Epithelial cell of esophagus (primary cell): ENCODE measurements around the gene FSHR.

Experiments
- DNase-seq: peaks from one replicate; pipeline ENCODE4 v3.0.0; 2010; ENCODE audit warnings: low read depth
- H3K4me3 ChIP-seq: 2 replicates; pipeline ENCODE4 v1.5.1; 2011; ENCODE audit warnings: mild to moderate bottlenecking, low read length, control low read depth
- CTCF ChIP-seq: IDR thresholded peaks from 2 replicates; pipeline ENCODE4 v1.5.1; 2011; ENCODE audit warnings: low read depth, mild to moderate bottlenecking, low read length, control low read depth, inconsistent platforms; ENCODE audit not compliant: insufficient read depth; ENCODE audit errors: missing control alignments

FSHR gene

GRCh38 chr2:49154140-49154539 lies at the start of gene FSHR:
Gene FSHR, minus strand, starts transcription at chr2:49154515. Its CDS starts 98 bp downstream, at chr2:49154417.
- no peak for TF ChIP-seq CTCF
- DNase-seq: no peak
- no peak within 1 kb of the TSS for H3K4me3 ChIP-seq

GRCh38 chr2:49199266-49199665 lies 45.0 kb upstream of the FSHR start:
- DNase-seq: no peak
- no peak overlapping the region for H3K4me3 ChIP-seq
- TF ChIP-seq CTCF: no peak

GRCh38 chr2:49194701-49195100 lies 40.4 kb upstream of the FSHR start:
- no peak for DNase-seq
- H3K4me3 ChIP-seq: no peak overlapping the region
- TF ChIP-seq CTCF: no peak

GRCh38 chr2:49192036-49192435 lies 37.7 kb upstream of the FSHR start:
- no peak overlapping the region for H3K4me3 ChIP-seq
- no peak for DNase-seq
- no peak for TF ChIP-seq CTCF

- TF ChIP-seq CTCF: no peak
- no peak for DNase-seq
These were observed 35.4 kb upstream of the FSHR start for GRCh38 chr2:49189512-49190225.

GRCh38 chr2:49186050-49186648 lies 31.8 kb upstream of the FSHR start:
- no peak overlapping the region for H3K4me3 ChIP-seq
- no peak for TF ChIP-seq CTCF
- DNase-seq: no peak

More at GRCh38 chr2:49189512-49190225, 35.4 kb upstream of the FSHR start:
- H3K4me3 ChIP-seq: no peak overlapping the region

- no peak for DNase-seq
- no peak for TF ChIP-seq CTCF
These were observed 24.3 kb upstream of the FSHR start for GRCh38 chr2:49178656-49179055.

More at GRCh38 chr2:49178656-49179055, 24.3 kb upstream of the FSHR start:
- H3K4me3 ChIP-seq: no peak overlapping the region
